HFFc6 (cell line): ENCODE data around the gene CYRIA. TPM values are rescaled to one million over a fixed set of nuclear protein-coding genes. Genes with fewer than 3 reads are reported as not detected.

Experiments used
- DNase-seq: peaks from one replicate; pipeline ENCODE4 v3.0.0-alpha.2; 2018
- H3K27ac Mint-ChIP-seq: 2 replicates; pipeline ENCODE4 v1.8.0; 2020; ENCODE audit warnings: mild to moderate bottlenecking, mixed read lengths
- H3K27me3 Mint-ChIP-seq: 2 replicates; pipeline ENCODE4 v1.8.0; 2021; ENCODE audit warnings: mild to moderate bottlenecking, moderate library complexity, mixed read lengths; ENCODE audit not compliant: insufficient read depth
- H3K36me3 Mint-ChIP-seq: 2 replicates; pipeline ENCODE4 v1.8.0; 2021; ENCODE audit warnings: low read depth, mixed read lengths
- H3K4me1 Mint-ChIP-seq: 2 replicates; pipeline ENCODE4 v1.8.0; 2020; ENCODE audit warnings: low read depth, mixed read lengths
- H3K4me3 Mint-ChIP-seq: 2 replicates; pipeline ENCODE4 v1.8.0; 2020; ENCODE audit warnings: mild to moderate bottlenecking, moderate library complexity, mixed read lengths
- H3K9me3 Mint-ChIP-seq: 2 replicates; pipeline ENCODE4 v1.8.0; 2020; ENCODE audit warnings: mild to moderate bottlenecking, mixed read lengths
- total RNA-seq, 6 experiments: library from RNA; stranded (reverse); fragmentation: NEBNext Ultra II Directional; extraction: Animal tissue kit (Norgen Biotek cat#: 25700); gene quantifications; 2 replicates in 1 of 6; 3 replicates in 5 of 6; pipeline ENCODE4 v1.2.3, GENCODE V29; 2021
- TF ChIP-seq, protein P1 (sequence below): fragments of 200-600 bp; sonication (generic); IDR thresholded peaks from 2 replicates; pipeline ENCODE4 v1.5.0; 2021; ENCODE audit warnings: antibody characterized with exemption, mild to moderate bottlenecking

The CYRIA gene
- total RNA-seq, 6 experiments from 2014 or later, result not detected

DNA sequence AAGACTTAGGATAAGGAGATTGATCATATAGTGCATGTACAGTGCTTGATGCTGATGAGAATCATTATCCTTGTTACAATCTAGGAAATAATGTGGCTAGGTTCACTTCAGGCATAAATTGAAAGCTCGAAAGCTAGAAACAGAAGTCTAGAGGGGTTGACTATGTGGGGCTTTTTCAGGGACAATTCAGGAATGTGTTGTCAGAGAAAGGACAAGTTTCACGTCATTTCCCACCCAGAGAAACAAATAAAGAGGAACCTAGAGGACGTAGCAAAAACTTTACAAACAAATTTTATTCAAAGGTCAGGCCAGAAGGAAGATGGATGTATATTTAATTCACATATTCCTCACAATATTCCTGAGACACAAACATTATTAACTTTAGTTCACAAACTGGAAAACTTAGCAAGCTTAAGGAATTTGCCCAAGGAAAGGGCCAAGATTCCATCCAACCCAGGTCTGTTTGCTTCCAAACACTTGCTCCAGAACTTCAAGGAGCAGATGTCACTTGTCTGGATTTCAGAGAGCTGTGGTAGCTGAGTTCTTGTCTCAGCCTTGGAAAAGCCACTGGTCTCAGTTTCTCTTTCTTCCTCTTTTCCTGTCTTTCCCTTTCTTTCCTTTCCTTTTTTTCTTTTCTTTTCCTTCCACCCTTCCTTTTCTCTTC lies 7.4 kb downstream of the CYRIA start:
- Mint-ChIP-seq H3K36me3 (0 out of 2 replicates have a peak, but pooled peaks cover 18% of the 10 kb centered on the region), H3K27ac (no peak overlapping the region), H3K9me3 (peaks cover 51% of the 10 kb centered on the region), H3K4me1 (no peaks in the 10 kb centered on the region), H3K27me3 (peaks cover 5% of the 10 kb centered on the region), H3K4me3 (no peak overlapping the region)
- TF ChIP-seq, protein P1, sequence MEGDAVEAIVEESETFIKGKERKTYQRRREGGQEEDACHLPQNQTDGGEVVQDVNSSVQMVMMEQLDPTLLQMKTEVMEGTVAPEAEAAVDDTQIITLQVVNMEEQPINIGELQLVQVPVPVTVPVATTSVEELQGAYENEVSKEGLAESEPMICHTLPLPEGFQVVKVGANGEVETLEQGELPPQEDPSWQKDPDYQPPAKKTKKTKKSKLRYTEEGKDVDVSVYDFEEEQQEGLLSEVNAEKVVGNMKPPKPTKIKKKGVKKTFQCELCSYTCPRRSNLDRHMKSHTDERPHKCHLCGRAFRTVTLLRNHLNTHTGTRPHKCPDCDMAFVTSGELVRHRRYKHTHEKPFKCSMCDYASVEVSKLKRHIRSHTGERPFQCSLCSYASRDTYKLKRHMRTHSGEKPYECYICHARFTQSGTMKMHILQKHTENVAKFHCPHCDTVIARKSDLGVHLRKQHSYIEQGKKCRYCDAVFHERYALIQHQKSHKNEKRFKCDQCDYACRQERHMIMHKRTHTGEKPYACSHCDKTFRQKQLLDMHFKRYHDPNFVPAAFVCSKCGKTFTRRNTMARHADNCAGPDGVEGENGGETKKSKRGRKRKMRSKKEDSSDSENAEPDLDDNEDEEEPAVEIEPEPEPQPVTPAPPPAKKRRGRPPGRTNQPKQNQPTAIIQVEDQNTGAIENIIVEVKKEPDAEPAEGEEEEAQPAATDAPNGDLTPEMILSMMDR, result no peak
- DNase-seq, result no peak

- no peaks in the 10 kb centered on the region for H3K4me1 Mint-ChIP-seq
- H3K9me3 Mint-ChIP-seq, result peaks cover 54% of the 10 kb centered on the region
- H3K36me3 Mint-ChIP-seq, result 0 out of 2 replicates have a peak, but pooled peaks cover 19% of the 10 kb centered on the region
- no peak for DNase-seq
- TF ChIP-seq, protein P1, result no peak
- H3K27me3 Mint-ChIP-seq, result peaks cover 5% of the 10 kb centered on the region
- no peak overlapping the region for H3K27ac Mint-ChIP-seq
- no peak overlapping the region for H3K4me3 Mint-ChIP-seq
Observed at GRCh38 chr2:16657671-16658070, 8.0 kb downstream of the CYRIA start.

DNA sequence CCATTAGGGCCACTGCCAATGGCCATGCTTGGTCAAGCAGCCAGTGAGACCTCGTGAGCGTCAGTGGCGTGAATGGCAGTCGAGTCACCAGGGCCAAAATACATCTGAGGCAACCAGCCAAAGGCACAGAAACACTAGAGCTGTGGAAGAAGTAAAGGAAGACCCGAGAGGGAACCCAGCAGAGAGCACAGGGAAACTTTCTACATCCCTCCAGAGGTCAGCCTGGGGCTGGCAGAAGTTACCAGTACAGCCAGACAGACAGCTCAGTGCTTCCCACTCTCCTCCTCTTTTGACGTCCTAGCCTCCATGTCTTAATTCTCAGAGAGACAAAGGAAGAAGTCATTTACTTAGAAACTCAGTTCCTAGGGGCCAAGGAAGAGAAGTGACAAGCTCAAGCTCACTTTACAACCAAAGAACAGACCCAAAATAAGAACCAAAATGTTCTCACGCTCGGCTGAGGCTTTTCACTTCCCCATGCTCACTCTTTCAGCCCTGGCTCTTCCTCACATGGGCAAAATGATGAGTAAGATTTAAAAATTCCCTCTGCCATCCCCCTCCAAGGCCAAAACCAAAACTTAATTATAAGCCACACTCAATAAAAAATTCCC lies 8.7 kb downstream of the CYRIA start:
- no peaks in the 10 kb centered on the region for H3K4me1 Mint-ChIP-seq
- H3K27me3 Mint-ChIP-seq, result peaks cover 5% of the 10 kb centered on the region
- peaks cover 55% of the 10 kb centered on the region for H3K9me3 Mint-ChIP-seq
- TF ChIP-seq, protein P1, result no peak
- H3K36me3 Mint-ChIP-seq, result 0 out of 2 replicates have a peak, but pooled peaks cover 19% of the 10 kb centered on the region
- H3K27ac Mint-ChIP-seq, result no peak overlapping the region
- DNase-seq, result no peak
- H3K4me3 Mint-ChIP-seq, result no peak overlapping the region

DNA sequence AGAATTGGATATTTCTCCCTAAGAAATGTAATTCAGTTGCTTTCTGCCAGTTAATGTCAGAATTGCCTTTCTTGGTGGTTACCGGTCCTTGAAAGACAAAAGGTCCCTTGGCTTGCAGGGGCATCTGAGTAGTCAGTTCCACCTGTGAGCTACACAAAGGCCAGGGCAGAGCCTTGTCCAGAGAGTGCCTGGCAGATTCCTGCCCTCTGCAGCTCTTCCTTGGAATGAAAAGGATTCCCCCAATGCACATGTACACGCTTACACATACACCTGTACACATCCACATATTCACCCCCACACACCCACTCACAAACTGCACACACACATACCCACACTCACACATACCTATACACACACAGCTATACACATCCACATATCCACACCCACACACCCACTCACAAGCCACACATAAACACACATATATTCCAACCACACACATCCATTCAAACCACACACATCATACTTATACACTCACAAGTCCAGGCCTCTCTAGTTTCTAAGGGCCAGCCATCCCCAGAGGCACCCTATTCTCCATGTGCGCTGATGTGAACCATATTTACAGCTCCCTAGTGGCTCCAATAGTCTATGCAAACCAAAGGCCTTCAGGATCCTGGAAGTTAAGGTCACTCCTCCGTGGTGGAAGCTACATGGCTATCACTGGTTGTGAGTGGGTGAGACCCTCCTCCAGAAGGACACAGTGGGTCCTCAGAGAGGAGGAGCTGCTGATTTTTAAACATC lies 9.6 kb downstream of the CYRIA start:
- H3K27ac Mint-ChIP-seq, result no peak overlapping the region

GRCh38 chr2:16655445-16655837 lies 10.2 kb downstream of the CYRIA start:
- Mint-ChIP-seq H3K36me3 (0 out of 2 replicates have a peak, but pooled peaks cover 19% of the 10 kb centered on the region), H3K27ac (no peak overlapping the region), H3K4me3 (no peak overlapping the region), H3K4me1 (no peaks in the 10 kb centered on the region; the same call in 1 of the 2 replicates), H3K9me3 (peaks cover 55% of the 10 kb centered on the region), H3K27me3 (peaks cover 5% of the 10 kb centered on the region)
- TF ChIP-seq, protein P1, result no peak
- DNase-seq, result no peak

More for the DNA sequence above, 9.6 kb downstream of the CYRIA start:
- no peaks in the 10 kb centered on the region for H3K4me1 Mint-ChIP-seq
- H3K27me3 Mint-ChIP-seq, result peaks cover 5% of the 10 kb centered on the region
- DNase-seq, result no peak
- 0 out of 2 replicates have a peak, but pooled peaks cover 19% of the 10 kb centered on the region for H3K36me3 Mint-ChIP-seq
- TF ChIP-seq, protein P1, result no peak
- H3K4me3 Mint-ChIP-seq, result no peak overlapping the region
- H3K9me3 Mint-ChIP-seq, result peaks cover 55% of the 10 kb centered on the region
